Measurements from ENCODE around the gene ZNF592.

ZNF592 gene

GRCh38 chr15:84847382-84847781, 99.0 kb downstream of the ZNF592 start:
- Mint-ChIP-seq H3K27me3 (no peaks in the 10 kb centered on the region), H3K36me3 (ENCODE audit: low read depth) (peaks cover 12% of the 10 kb centered on the region), H3K4me1 (ENCODE audit: low read depth) (no peaks in the 10 kb centered on the region), H3K27ac (no peak overlapping the region), H3K4me3 (no peak overlapping the region), H3K9me3 (peaks cover 13% of the 10 kb centered on the region)

GRCh38 chr15:84852212-84852611, 103.8 kb downstream of the ZNF592 start:
- Mint-ChIP-seq H3K9me3 (peaks cover 3% of the 10 kb centered on the region), H3K4me1 (ENCODE audit: low read depth) (no peaks in the 10 kb centered on the region), H3K4me3 (no peak overlapping the region), H3K36me3 (ENCODE audit: low read depth) (peaks cover 2% of the 10 kb centered on the region), H3K27me3 (no peaks in the 10 kb centered on the region), H3K27ac (no peak overlapping the region)

- H3K4me3 Mint-ChIP-seq: no peak overlapping the region
- no peaks in the 10 kb centered on the region for H3K4me1 Mint-ChIP-seq (ENCODE audit: low read depth)
- no peak overlapping the region for H3K27ac Mint-ChIP-seq
- H3K27me3 Mint-ChIP-seq: no peaks in the 10 kb centered on the region
- no peaks in the 10 kb centered on the region for H3K36me3 Mint-ChIP-seq (ENCODE audit: low read depth)
- no peaks in the 10 kb centered on the region for H3K9me3 Mint-ChIP-seq
Measured at GRCh38 chr15:84855136-84855535, 106.7 kb downstream of the ZNF592 start.

- Mint-ChIP-seq H3K4me1 (ENCODE audit: low read depth) (no peaks in the 10 kb centered on the region), H3K36me3 (ENCODE audit: low read depth) (no peaks in the 10 kb centered on the region), H3K4me3 (no peak overlapping the region), H3K27me3 (no peaks in the 10 kb centered on the region), H3K9me3 (no peaks in the 10 kb centered on the region), H3K27ac (no peak overlapping the region)
Measured at GRCh38 chr15:84855765-84856164, 107.4 kb downstream of the ZNF592 start.
